Ramos (cell line): Measurements from ENCODE around the gene SLC34A2.
"Not testable (repeated sequence)": the region's sequence is repeated elsewhere in the genome, so short reads cannot be mapped to it uniquely, and the experiment has no call there.

ENCODE experiments used
- in situ Hi-C: fragments of 300-500 bp; cut with MboI; formaldehyde crosslinking; loops from one replicate; pipeline ENCODE4 v1.14.3; 2022; ENCODE audit warnings: low sequenced_read_pairs; ENCODE audit not compliant: unreplicated experiment

SLC34A2 gene

GRCh38 chr4:25654971-25655963 is at the start of gene SLC34A2:
Gene SLC34A2 (plus strand): TSS chr4:25655851. CDS start chr4:25662501, 6,650 bp downstream.
- in situ Hi-C loops = no loop called here

GRCh38 chr4:25608644-25609043 is 47.0 kb upstream of the SLC34A2 start:
- in situ Hi-C loops = no loop called here

GRCh38 chr4:25609976-25610375 is 45.7 kb upstream of the SLC34A2 start:
- in situ Hi-C loops = no loop called here

- in situ Hi-C loops = not testable (repeated sequence)
Measured at GRCh38 chr4:25613613-25614012, 42.0 kb upstream of the SLC34A2 start.

GRCh38 chr4:25614807-25615206 is 40.8 kb upstream of the SLC34A2 start:
- in situ Hi-C loops = no loop called here

GRCh38 chr4:25621027-25621930 is 34.4 kb upstream of the SLC34A2 start:
- in situ Hi-C loops = no loop called here

GRCh38 chr4:25624616-25625015 is 31.0 kb upstream of the SLC34A2 start:
- in situ Hi-C loops = no loop called here

- in situ Hi-C loops = no loop called here
Measured at GRCh38 chr4:25628451-25628850, 27.2 kb upstream of the SLC34A2 start.

- in situ Hi-C loops = no loop called here
Measured at GRCh38 chr4:25632135-25632534, 23.5 kb upstream of the SLC34A2 start.

- in situ Hi-C loops = no loop called here
Measured at GRCh38 chr4:25633541-25633940, 22.1 kb upstream of the SLC34A2 start.

- in situ Hi-C loops = no loop called here
Measured at GRCh38 chr4:25635501-25635900, 20.1 kb upstream of the SLC34A2 start.

GRCh38 chr4:25637581-25638220 is 17.9 kb upstream of the SLC34A2 start:
- in situ Hi-C loops = no loop called here

- in situ Hi-C loops = no loop called here
Measured at GRCh38 chr4:25638221-25638601, 17.4 kb upstream of the SLC34A2 start.

- in situ Hi-C loops = no loop called here
Measured at GRCh38 chr4:25638806-25639205, 16.8 kb upstream of the SLC34A2 start.

- in situ Hi-C loops = no loop called here
Measured at GRCh38 chr4:25650311-25650710, 5.3 kb upstream of the SLC34A2 start.

- in situ Hi-C loops = no loop called here
Measured at GRCh38 chr4:25651682-25652081, 4.0 kb upstream of the SLC34A2 start.

- in situ Hi-C loops = no loop called here
Measured at GRCh38 chr4:25654031-25654970, 1.4 kb upstream of the SLC34A2 start.

GRCh38 chr4:25656031-25656430 is 380 bp downstream of the SLC34A2 start:
- in situ Hi-C loops = no loop called here

GRCh38 chr4:25658357-25658771 is 2.7 kb downstream of the SLC34A2 start:
- in situ Hi-C loops = no loop called here
